AG20443 (cell line): ENCODE data around the gene PSMF1.

Experiments used
- DNase-seq: peaks from one replicate; pipeline ENCODE4 v3.0.0; 2012; ENCODE audit warnings: low spot score, mixed read lengths

Gene PSMF1

GRCh38 chr20:1164871-1165270 lies 46.5 kb downstream of the PSMF1 start:
- no peak for DNase-seq

- DNase-seq, result no peak
Observed at GRCh38 chr20:1165521-1165920, 47.1 kb downstream of the PSMF1 start.

- DNase-seq, result no peak
Observed at GRCh38 chr20:1165941-1166340, 47.5 kb downstream of the PSMF1 start.

GRCh38 chr20:1166948-1167720 lies 48.7 kb downstream of the PSMF1 start:
- DNase-seq, result no peak

GRCh38 chr20:1169224-1169623 lies 50.8 kb downstream of the PSMF1 start:
- no peak for DNase-seq

GRCh38 chr20:1171461-1172093 lies 53.2 kb downstream of the PSMF1 start:
- peak; percentile 50 for DNase-seq

- DNase-seq, result no peak
Observed at GRCh38 chr20:1173698-1174097, 55.3 kb downstream of the PSMF1 start.

GRCh38 chr20:1174787-1175186 lies 56.4 kb downstream of the PSMF1 start:
- no peak for DNase-seq

GRCh38 chr20:1177680-1178079 lies 59.3 kb downstream of the PSMF1 start:
- peak; percentile 30 for DNase-seq

GRCh38 chr20:1178103-1178502 lies 59.7 kb downstream of the PSMF1 start:
- no peak for DNase-seq

- no peak for DNase-seq
Observed at GRCh38 chr20:1178623-1179022, 60.2 kb downstream of the PSMF1 start.

- DNase-seq, result no peak
Observed at GRCh38 chr20:1180949-1181348, 62.5 kb downstream of the PSMF1 start.

GRCh38 chr20:1182106-1182505 lies 63.7 kb downstream of the PSMF1 start:
- DNase-seq, result no peak

GRCh38 chr20:1183153-1183552 lies 64.8 kb downstream of the PSMF1 start:
- DNase-seq, result no peak

GRCh38 chr20:1184260-1184637 lies 65.8 kb downstream of the PSMF1 start:
- DNase-seq, result no peak

- peak; percentile 33 for DNase-seq
Observed at GRCh38 chr20:1184638-1185315, 66.4 kb downstream of the PSMF1 start, which contains the start of gene TMEM74B. Gene TMEM74B, minus strand, starts transcription at chr20:1184981. Its CDS starts 1,180 bp downstream, at chr20:1183801.

- peak; percentile 45 for DNase-seq
Observed at GRCh38 chr20:1185316-1185741, 66.9 kb downstream of the PSMF1 start.

- peak; percentile 78 for DNase-seq
Observed at GRCh38 chr20:1185790-1186334, 67.5 kb downstream of the PSMF1 start.

- DNase-seq, result no peak
Observed at GRCh38 chr20:1186367-1186991, 68.1 kb downstream of the PSMF1 start.

- DNase-seq, result no peak
Observed at GRCh38 chr20:1187605-1188171, 69.3 kb downstream of the PSMF1 start.

- DNase-seq, result no peak
Observed at GRCh38 chr20:1188347-1188746, 69.9 kb downstream of the PSMF1 start.

GRCh38 chr20:1189827-1190226 lies 71.4 kb downstream of the PSMF1 start:
- no peak for DNase-seq
